Astrocyte of the spinal cord (primary cell): ENCODE results near the gene APOBEC3C.
"Not testable (repeated sequence)": the region's sequence is repeated elsewhere in the genome, so short reads cannot be mapped to it uniquely, and the experiment has no call there.

Experiments
- DNase-seq: peaks from one replicate; pipeline ENCODE4 v3.0.0; 2011; ENCODE audit warnings: low read depth, low spot score
- H3K4me3 ChIP-seq: 2 replicates; pipeline ENCODE4 v1.5.1; 2011; ENCODE audit warnings: low read depth, mild to moderate bottlenecking, low read length, moderate library complexity
- in situ Hi-C: cut with HindIII; loops from 2 replicates; pipeline ENCODE4 v1.10.0; 2017; ENCODE audit warnings: low sequenced_read_pairs
- TF ChIP-seq, protein P1 (sequence below): IDR thresholded peaks from 2 replicates; pipeline ENCODE4 v1.5.1; 2012; ENCODE audit warnings: low read depth, mild to moderate bottlenecking, low read length, inconsistent platforms

APOBEC3C gene

DNA sequence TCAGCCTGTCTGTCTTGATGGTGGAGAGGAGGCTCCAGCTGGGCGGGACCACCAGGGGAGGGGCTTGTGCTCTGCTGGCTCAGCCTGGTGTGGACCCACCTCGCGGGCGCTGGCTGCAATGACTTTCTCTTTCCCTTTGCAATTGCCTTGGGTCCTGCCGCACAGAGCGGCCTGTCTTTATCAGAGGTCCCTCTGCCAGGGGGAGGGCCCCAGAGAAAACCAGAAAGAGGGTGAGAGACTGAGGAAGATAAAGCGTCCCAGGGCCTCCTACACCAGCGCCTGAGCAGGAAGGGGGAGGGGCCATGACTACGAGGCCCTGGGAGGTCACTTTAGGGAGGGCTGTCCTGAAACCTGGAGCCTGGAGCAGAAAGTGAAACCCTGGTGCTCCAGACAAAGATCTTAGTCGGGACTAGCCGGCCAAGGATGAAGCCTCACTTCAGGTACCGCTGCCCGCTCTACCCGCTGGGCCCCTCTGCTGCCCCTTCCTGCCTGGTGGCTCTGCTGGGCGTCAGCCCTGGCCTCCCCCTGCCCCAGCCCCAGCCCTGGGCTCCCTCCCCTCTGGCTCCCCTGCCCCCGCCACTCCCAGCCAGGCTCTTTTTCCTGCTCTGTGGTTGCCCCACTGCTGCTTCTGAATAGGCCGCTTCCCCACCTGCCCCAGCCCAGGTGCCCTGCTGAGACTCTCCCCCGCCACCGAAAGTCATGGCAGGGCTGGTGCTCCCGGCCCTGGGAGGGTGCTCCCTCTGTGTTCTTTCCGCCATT, 26.7 kb downstream of the APOBEC3C start, which contains the start of gene APOBEC3F:
TSS of gene APOBEC3F (plus strand) at position 327 of the 759 bp plus-strand sequence. CDS start at position 424, 97 bp downstream.
- in situ Hi-C loops: not testable (repeated sequence)
- H3K4me3 ChIP-seq: peak within 1 kb of the TSS; percentile 56
- peak; percentile 39 for DNase-seq
- TF ChIP-seq, protein P1, sequence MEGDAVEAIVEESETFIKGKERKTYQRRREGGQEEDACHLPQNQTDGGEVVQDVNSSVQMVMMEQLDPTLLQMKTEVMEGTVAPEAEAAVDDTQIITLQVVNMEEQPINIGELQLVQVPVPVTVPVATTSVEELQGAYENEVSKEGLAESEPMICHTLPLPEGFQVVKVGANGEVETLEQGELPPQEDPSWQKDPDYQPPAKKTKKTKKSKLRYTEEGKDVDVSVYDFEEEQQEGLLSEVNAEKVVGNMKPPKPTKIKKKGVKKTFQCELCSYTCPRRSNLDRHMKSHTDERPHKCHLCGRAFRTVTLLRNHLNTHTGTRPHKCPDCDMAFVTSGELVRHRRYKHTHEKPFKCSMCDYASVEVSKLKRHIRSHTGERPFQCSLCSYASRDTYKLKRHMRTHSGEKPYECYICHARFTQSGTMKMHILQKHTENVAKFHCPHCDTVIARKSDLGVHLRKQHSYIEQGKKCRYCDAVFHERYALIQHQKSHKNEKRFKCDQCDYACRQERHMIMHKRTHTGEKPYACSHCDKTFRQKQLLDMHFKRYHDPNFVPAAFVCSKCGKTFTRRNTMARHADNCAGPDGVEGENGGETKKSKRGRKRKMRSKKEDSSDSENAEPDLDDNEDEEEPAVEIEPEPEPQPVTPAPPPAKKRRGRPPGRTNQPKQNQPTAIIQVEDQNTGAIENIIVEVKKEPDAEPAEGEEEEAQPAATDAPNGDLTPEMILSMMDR: peak; percentile 3

DNA sequence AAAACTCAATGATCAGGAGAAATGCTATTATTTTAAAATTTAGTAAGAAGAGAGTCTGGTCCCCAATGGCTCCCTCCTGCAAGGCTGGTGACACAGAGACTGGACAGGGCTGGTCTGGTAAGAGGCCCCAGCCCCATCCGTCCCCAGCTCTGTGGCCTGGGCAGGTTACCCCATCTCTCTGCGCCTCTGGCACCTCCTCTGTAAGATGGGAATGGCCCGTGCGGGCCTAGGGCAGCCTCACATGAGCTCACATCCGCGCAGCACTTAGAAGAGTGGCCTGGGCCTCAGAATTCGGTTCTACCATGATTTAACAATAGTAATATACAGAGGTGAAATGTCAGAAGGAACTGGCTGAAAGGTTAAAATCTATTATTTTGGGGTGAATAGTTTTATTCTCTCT, 27.9 kb downstream of the APOBEC3C start:
- in situ Hi-C loops: no loop called here
- TF ChIP-seq, protein P1: no peak
- no peak for DNase-seq
- no peak overlapping the region for H3K4me3 ChIP-seq

DNA sequence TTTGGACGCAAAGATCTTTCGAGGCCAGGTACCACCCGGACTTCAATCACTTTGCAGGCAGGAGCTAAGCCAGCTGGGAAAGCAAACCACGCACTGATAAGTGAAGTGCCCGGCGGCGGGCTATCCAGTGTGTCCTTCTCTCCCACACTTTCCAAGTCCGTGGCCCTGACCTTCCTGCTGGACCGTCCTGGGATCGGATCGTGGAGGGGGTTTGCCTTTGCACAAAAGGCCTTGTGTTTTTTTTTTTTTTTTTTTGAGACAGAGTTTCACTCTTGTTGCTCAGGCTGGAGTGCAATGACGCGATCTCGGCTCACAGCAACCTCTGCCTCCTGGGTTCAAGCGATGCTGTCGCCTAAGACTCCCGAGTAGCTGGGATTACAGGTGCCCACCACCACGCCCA, 29.0 kb downstream of the APOBEC3C start:
- in situ Hi-C loops, H3K4me3 ChIP-seq, DNase-seq: not testable (repeated sequence)

DNA sequence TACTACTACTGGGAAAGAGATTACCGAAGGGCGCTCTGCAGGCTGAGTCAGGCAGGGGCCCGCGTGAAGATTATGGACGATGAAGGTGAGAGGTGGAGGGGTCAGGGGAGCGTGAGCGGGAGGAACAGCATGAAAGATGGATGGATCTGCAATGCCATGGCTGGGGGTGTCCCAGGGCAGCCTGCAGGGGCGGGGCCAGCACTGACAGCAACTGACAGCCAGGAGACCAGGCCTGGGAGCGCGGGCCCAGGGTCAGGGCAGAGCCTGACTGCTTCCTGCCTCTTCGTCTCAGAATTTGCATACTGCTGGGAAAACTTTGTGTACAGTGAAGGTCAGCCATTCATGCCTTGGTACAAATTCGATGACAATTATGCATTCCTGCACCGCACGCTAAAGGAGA, 31.1 kb downstream of the APOBEC3C start:
- H3K4me3 ChIP-seq, in situ Hi-C loops, DNase-seq: not testable (repeated sequence)

DNA sequence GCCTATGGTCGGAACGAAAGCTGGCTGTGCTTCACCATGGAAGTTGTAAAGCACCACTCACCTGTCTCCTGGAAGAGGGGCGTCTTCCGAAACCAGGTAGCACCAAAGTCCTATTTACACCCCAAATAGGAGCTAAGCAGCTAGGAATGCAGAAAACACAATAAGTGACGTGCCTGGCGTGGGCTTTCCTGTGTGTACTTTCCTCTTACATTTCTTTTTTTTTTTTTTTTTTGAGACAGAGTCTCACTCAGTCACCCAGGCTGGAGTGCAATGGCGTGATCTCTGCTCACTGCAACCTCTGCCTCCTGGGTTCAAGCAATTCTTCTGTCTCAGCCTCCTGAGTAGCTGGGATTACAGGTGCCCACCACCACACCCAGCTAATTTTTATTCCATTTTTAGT, 35.4 kb downstream of the APOBEC3C start:
- in situ Hi-C loops, DNase-seq, H3K4me3 ChIP-seq: not testable (repeated sequence)

DNA sequence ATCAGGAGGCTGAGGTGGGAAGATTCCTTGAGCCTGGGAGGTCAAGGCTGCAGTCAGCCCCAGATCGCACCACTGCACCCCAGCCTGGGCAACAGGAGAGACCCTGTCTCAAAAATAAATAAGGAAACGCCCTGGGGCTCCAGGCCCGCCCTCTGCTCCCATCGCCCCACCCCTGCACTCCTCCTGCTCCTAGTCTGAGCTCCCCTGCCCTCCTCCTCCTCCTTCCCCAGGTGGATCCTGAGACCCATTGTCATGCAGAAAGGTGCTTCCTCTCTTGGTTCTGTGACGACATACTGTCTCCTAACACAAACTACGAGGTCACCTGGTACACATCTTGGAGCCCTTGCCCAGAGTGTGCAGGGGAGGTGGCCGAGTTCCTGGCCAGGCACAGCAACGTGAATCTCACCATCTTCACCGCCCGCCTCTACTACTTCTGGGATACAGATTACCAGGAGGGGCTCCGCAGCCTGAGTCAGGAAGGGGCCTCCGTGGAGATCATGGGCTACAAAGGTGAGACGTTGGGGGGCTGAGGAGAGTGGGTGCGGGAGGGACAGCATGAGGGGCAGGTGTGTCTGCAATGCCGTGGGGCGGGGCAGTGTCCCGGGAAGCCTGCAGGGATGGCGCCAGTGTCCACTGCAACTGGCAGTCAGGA, 37.9 kb downstream of the APOBEC3C start:
- in situ Hi-C loops, H3K4me3 ChIP-seq, DNase-seq: not testable (repeated sequence)

DNA sequence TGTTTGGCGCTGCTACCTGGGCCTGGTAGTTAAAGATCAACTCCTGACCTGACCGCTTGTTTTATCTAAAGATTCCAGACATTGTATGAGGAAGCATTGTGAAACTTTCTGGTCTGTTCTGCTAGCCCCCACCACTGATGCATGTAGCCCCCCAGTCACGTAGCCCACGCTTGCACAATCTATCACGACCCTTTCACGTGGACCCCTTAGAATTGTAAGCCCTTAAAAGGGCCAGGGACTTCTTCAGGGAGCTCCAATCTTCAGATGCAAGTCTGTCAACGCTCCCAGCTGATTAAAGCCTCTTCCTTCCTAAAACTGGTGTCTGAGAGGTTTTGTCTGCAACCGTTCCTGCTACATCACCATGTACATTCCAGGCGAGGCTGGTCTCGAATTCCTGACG, 41.6 kb downstream of the APOBEC3C start:
- TF ChIP-seq, protein P1: no peak
- in situ Hi-C loops: no loop called here
- no peak overlapping the region for H3K4me3 ChIP-seq
- no peak for DNase-seq

DNA sequence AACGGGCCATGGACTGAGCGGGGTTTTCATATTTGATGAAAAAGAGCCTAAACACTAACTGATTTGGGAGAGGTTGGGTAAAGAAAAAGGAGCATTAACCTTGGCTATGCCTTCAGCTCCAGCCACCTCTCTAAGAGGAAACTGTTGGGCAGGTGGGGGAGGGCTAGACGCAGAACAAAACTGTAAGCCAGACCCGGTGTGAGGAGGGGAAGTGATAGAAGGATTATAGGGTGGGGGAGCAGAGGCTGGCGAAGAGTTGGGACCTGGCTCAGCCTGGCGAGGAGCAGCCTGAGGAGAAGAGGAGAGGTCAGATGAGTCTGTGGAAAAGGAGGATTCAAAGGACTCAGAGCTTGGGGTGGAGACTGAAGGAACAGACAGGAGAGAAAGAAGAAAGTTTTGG, 47.2 kb downstream of the APOBEC3C start:
- H3K4me3 ChIP-seq, in situ Hi-C loops, DNase-seq: not testable (repeated sequence)

DNA sequence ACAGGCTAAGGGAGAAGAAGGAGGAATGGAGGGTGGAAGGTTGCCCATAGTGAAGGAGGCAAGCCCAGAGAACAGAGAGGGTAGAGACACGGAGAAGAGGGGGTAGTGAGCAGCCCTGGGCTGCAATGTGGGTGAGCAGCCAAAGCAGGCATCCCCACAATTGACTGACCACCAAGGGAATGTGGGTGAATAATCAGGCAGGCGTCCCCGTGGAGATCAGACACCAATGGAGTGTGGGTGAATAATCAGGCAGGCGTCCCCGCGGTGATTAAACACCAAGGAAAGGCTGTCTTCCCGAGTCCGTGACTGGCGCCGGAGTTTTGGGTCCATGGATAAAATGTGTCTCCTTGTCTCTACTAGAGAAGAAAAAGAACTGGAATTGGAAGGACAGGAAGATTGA, 47.9 kb downstream of the APOBEC3C start:
- in situ Hi-C loops, DNase-seq, H3K4me3 ChIP-seq: not testable (repeated sequence)

DNA sequence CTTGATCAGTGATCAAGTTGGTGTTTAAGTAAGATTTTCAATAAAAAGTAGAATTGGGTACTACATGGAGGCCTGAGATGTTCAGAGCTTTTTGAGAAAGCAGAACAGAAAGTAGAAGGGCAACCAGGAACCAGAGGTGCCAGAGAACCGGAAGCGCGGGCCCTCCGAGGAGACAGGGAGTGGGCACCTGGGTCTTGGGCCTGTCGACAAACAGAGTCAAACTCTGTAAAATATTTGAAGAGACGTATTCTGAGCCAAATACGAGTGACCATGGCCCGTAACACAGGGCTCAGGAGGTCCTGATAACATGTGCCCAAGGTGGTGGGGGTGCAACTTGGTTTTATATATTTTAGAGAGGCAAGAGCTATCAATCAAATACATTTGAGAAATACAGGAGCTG, 49.8 kb downstream of the APOBEC3C start:
- H3K4me3 ChIP-seq, in situ Hi-C loops, DNase-seq: not testable (repeated sequence)

DNA sequence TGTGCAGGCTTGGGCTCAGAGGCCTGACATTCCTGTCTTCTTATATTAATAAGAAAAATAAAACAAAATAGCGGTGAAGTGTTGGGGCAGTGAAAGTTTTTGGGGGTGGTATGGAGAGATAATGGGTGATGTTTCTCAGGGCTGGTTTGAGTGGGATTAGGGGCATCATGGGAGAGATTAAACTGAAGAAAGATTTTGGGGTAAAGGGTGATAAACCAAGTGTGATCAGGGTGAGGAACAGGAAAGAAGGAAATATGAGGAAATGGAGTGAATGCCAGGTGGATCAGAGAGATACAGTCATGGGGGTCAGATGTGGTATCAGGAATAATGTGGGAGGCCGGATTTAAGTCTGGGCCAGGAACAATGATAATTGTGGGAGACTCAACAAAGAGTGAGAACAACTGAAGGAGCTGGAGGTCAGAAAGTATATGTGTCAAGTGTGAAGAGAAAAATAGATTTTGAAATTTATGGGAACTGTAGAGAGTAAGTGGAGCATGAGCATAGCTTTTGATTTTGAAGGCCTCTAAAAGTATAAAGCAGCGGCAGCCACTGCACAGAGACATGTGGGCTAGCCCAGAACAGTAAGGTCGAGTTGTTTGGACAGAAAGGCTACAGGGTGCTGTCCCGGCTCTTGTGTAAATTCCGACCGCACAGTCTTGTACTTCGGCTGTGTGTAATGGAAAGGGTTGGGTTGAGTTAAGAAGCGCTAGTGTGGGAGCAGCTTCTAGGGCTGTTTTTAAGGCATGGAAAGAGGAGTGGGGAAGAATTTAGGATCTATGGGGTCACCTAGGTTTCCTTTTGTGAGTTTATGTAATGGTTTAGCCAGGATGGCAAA, 52.6 kb downstream of the APOBEC3C start:
- in situ Hi-C loops: not testable (repeated sequence)

More for the DNA sequence above, 52.6 kb downstream of the APOBEC3C start:
- not testable (repeated sequence) for DNase-seq, H3K4me3 ChIP-seq
